Hematopoietic multipotent progenitor cell treated with erythropoietin and hydrocortisone succinate and interleukin-3 and kit ligand, for 15 days (in vitro differentiated cells): ENCODE results near the gene CDYL2.
"Not testable (repeated sequence)": the region's sequence is repeated elsewhere in the genome, so short reads cannot be mapped to it uniquely, and the experiment has no call there.

Source experiments
- DNase-seq: peaks from one replicate; pipeline ENCODE4 v3.0.0-alpha.2; 2015; ENCODE audit warnings: low spot score

CDYL2 gene

GRCh38 chr16:80743772-80744171 is 60.6 kb downstream of the CDYL2 start:
- DNase-seq = no peak

GRCh38 chr16:80743273-80743672 is 61.1 kb downstream of the CDYL2 start:
- no peak for DNase-seq

- DNase-seq = no peak
These were observed 62.1 kb downstream of the CDYL2 start for GRCh38 chr16:80742331-80742730.

- DNase-seq = no peak
These were observed 62.7 kb downstream of the CDYL2 start for GRCh38 chr16:80741724-80742123.

GRCh38 chr16:80739523-80739922 is 64.9 kb downstream of the CDYL2 start:
- DNase-seq = no peak

- DNase-seq = no peak
These were observed 65.9 kb downstream of the CDYL2 start for GRCh38 chr16:80738521-80738920.

GRCh38 chr16:80735846-80736245 is 68.6 kb downstream of the CDYL2 start:
- DNase-seq = no peak

- no peak for DNase-seq
These were observed 71.0 kb downstream of the CDYL2 start for GRCh38 chr16:80733407-80733806.

- DNase-seq = no peak
These were observed 72.5 kb downstream of the CDYL2 start for GRCh38 chr16:80731915-80732314.

GRCh38 chr16:80727066-80727763 is 77.2 kb downstream of the CDYL2 start:
- DNase-seq = not testable (repeated sequence)

- DNase-seq = no peak
These were observed 78.7 kb downstream of the CDYL2 start for GRCh38 chr16:80725566-80726162.

GRCh38 chr16:80723981-80724380 is 80.4 kb downstream of the CDYL2 start:
- DNase-seq = no peak

- DNase-seq = no peak
These were observed 81.3 kb downstream of the CDYL2 start for GRCh38 chr16:80723091-80723490.

GRCh38 chr16:80720804-80721371 is 83.5 kb downstream of the CDYL2 start:
- no peak for DNase-seq

- no peak for DNase-seq
These were observed 84.8 kb downstream of the CDYL2 start for GRCh38 chr16:80719573-80719972.

GRCh38 chr16:80718480-80719220 is 85.7 kb downstream of the CDYL2 start:
- no peak for DNase-seq

GRCh38 chr16:80717611-80718010 is 86.8 kb downstream of the CDYL2 start:
- no peak for DNase-seq

- DNase-seq = no peak
These were observed 87.7 kb downstream of the CDYL2 start for GRCh38 chr16:80716564-80717139.

- DNase-seq = no peak
These were observed 93.0 kb downstream of the CDYL2 start for GRCh38 chr16:80711406-80711805.

GRCh38 chr16:80710918-80711317 is 93.5 kb downstream of the CDYL2 start:
- DNase-seq = no peak

- DNase-seq = no peak
These were observed 95.6 kb downstream of the CDYL2 start for GRCh38 chr16:80708823-80709222.

GRCh38 chr16:80707686-80708085 is 96.7 kb downstream of the CDYL2 start:
- no peak for DNase-seq

GRCh38 chr16:80705596-80705995 is 98.8 kb downstream of the CDYL2 start:
- DNase-seq = no peak
